SK-N-SH (cell line): ENCODE results near the gene GALE. TPM values are rescaled to one million over a fixed set of nuclear protein-coding genes. Genes with fewer than 3 reads are reported as not detected.

Experiments
- CTCF ChIA-PET: fragments of 300-600, 350-600 bp; formaldehyde crosslinking; extraction: SDS; loops from one replicate; lab custom pipeline; 2021; lab: Yijun Ruan, JAX
- POLR2A ChIA-PET: fragments of 350-600 bp; sonication (Branson Sonifier 250); formaldehyde crosslinking; extraction: SDS; loops from one replicate; lab custom pipeline; 2020; ENCODE audit warnings: antibody characterized with exemption, inconsistent platforms; lab: Yijun Ruan, JAX
- DNase-seq: peaks from one replicate; pipeline ENCODE4 v3.0.0; 2012
- H2AFZ ChIP-seq: fragments of 200-600 bp; sonication (generic); 2 replicates; pipeline ENCODE4 v1.8.1; 2016; ENCODE audit warnings: antibody characterized with exemption, mild to moderate bottlenecking, low read depth
- H3F3A ChIP-seq: fragments of 200-600 bp; sonication (generic); replicated peaks from 2 replicates; pipeline ENCODE3; 2016; ENCODE audit warnings: antibody characterized with exemption, mild to moderate bottlenecking; ENCODE audit not compliant: insufficient read depth
- H3K27ac ChIP-seq, 2 experiments: fragments of 200-500 bp in 1 of 2; fragments of 200-600 bp in 1 of 2; sonication (Bioruptor generic) in 1 of 2; sonication (generic), shearing (Covaris generic) in 1 of 2; 2 replicates each; pipeline versions ENCODE4 v1.5.1 to v1.6.1; 2014 to 2016; ENCODE audit warnings: low read depth in 2 of 2, inconsistent platforms in 1 of 2, low read length in 1 of 2, mild to moderate bottlenecking in 1 of 2, mixed read lengths in 1 of 2
- H3K27me3 ChIP-seq: fragments of 200-600 bp; sonication (generic), shearing (Covaris generic); 2 replicates; pipeline ENCODE4 v1.6.1; 2016; ENCODE audit warnings: mixed run types; ENCODE audit not compliant: insufficient read depth
- H3K36me3 ChIP-seq, 2 experiments: fragments of 200-500 bp in 1 of 2; fragments of 200-600 bp in 1 of 2; sonication (Bioruptor generic) in 1 of 2; sonication (generic) in 1 of 2; replicated peaks in 1 of 2; 2 replicates each; pipeline versions ENCODE3 to v1.5.1; 2014 to 2016; ENCODE audit warnings: low read length in 1 of 2, mild to moderate bottlenecking in 1 of 2; ENCODE audit not compliant: insufficient read depth in 2 of 2, control insufficient read depth in 1 of 2
- H3K4me1 ChIP-seq, 2 experiments: fragments of 200-500 bp in 1 of 2; fragments of 200-600 bp in 1 of 2; sonication (Bioruptor generic) in 1 of 2; sonication (generic), shearing (Covaris generic) in 1 of 2; 2 replicates each; pipeline versions ENCODE4 v1.5.1 to v1.6.1; 2014 to 2016; ENCODE audit warnings: low read depth in 1 of 2, low read length in 1 of 2, mixed run types in 1 of 2; ENCODE audit not compliant: insufficient read depth in 2 of 2, control insufficient read depth in 1 of 2
- H3K4me2 ChIP-seq: fragments of 200-600 bp; sonication (generic), shearing (Covaris generic); 2 replicates; pipeline ENCODE4 v1.6.1; 2017; ENCODE audit warnings: mixed run types
- H3K4me3 ChIP-seq, 2 experiments: fragments of 200-500 bp in 1 of 2; fragments of 200-600 bp in 1 of 2; sonication (Bioruptor generic) in 1 of 2; sonication (generic), shearing (Covaris generic) in 1 of 2; 2 replicates each; pipeline versions ENCODE4 v1.5.1 to v1.8.1; 2014 to 2016; ENCODE audit warnings: low read depth in 2 of 2, inconsistent platforms in 1 of 2, low read length in 1 of 2, mild to moderate bottlenecking in 1 of 2, mixed read lengths in 1 of 2, moderate library complexity in 1 of 2
- H3K79me2 ChIP-seq: fragments of 200-600 bp; sonication (generic); 2 replicates; pipeline ENCODE4 v1.8.1; 2017; ENCODE audit warnings: mild to moderate bottlenecking; ENCODE audit not compliant: insufficient read depth
- H3K9ac ChIP-seq: fragments of 200-600 bp; sonication (generic); 2 replicates; pipeline ENCODE4 v1.6.1; 2017; ENCODE audit warnings: mixed run types
- H3K9me2 ChIP-seq: fragments of 200-600 bp; sonication (generic); 2 replicates; pipeline ENCODE4 v1.6.1; 2017; ENCODE audit warnings: mixed run types
- H3K9me3 ChIP-seq: fragments of 200-600 bp; sonication (generic); 2 replicates; pipeline ENCODE4 v1.6.1; 2017; ENCODE audit warnings: mixed run types, mild to moderate bottlenecking, moderate library complexity
- H4K20me1 ChIP-seq: fragments of 200-600 bp; sonication (generic); 2 replicates; pipeline ENCODE4 v1.6.1; 2017; ENCODE audit warnings: mild to moderate bottlenecking, mixed run types; ENCODE audit not compliant: insufficient read depth
- EP300 ChIP-seq, 2 experiments: IDR thresholded peaks; 2 replicates each; pipeline versions ENCODE4 v1.4.0 to v1.6.1; 2012; ENCODE audit warnings: borderline replicate concordance in 1 of 2, low read depth in 1 of 2, low read length in 1 of 2
- EZH2phosphoT487 ChIP-seq: fragments of 200-600 bp; sonication (generic); IDR thresholded peaks from 2 replicates; pipeline ENCODE4 v1.6.1; 2017; ENCODE audit warnings: low read depth, mixed run types, mild to moderate bottlenecking, antibody characterized with exemption, moderate library complexity, borderline replicate concordance
- FOXM1 ChIP-seq: IDR thresholded peaks from 2 replicates; pipeline ENCODE4 v1.4.0; 2012; ENCODE audit warnings: low read depth, mild to moderate bottlenecking
- MEF2A ChIP-seq: IDR thresholded peaks from 2 replicates; pipeline ENCODE4 v1.4.0; 2012; ENCODE audit warnings: low read depth, borderline replicate concordance
- RAD21 ChIP-seq: IDR thresholded peaks from 2 replicates; pipeline ENCODE4 v1.6.1; 2012; ENCODE audit warnings: mild to moderate bottlenecking, low read length
- RCOR1 ChIP-seq: fragments of 150-350 bp; IDR thresholded peaks from 2 replicates; pipeline ENCODE4 v1.6.1; 2017; ENCODE audit warnings: antibody characterized with exemption, low read length
- RFX5 ChIP-seq: IDR thresholded peaks from 2 replicates; pipeline ENCODE4 v1.6.1; 2012; ENCODE audit warnings: mild to moderate bottlenecking, improper control_type of control experiment, low read length
- SIN3A ChIP-seq: IDR thresholded peaks from 2 replicates; pipeline ENCODE4 v1.6.1; 2012; ENCODE audit warnings: low read depth, mild to moderate bottlenecking, low read length, moderate library complexity, borderline replicate concordance
- SMC3 ChIP-seq: IDR thresholded peaks from 2 replicates; pipeline ENCODE4 v1.6.1; 2012; ENCODE audit warnings: low read depth, low read length, improper control_type of control experiment
- WGBS: methylation state at CpG from one replicate; pipeline ENCODE4 v1.1.6; 2017; ENCODE audit warnings: low lambda C conversion rate; 5-methylcytosine and 5-hydroxymethylcytosine counted together
- polyA plus RNA-seq, 3 experiments: library from polyadenylated mRNA; depleted of rRNA; stranded (reverse); fragments of >200 nt; gene quantifications; 2 replicates each; pipeline ENCODE4 v1.2.3, GENCODE V29; 2012
- TF ChIP-seq, protein P1 (sequence below): fragments of 200-600 bp; sonication (generic); IDR thresholded peaks from 2 replicates; pipeline ENCODE4 v1.6.1; 2017; ENCODE audit warnings: antibody characterized with exemption, mild to moderate bottlenecking, moderate library complexity

Gene GALE
- polyA plus RNA-seq, 1 of the 3 experiments (the other 2 are of a cell fraction), result 71.7 TPM

DNA sequence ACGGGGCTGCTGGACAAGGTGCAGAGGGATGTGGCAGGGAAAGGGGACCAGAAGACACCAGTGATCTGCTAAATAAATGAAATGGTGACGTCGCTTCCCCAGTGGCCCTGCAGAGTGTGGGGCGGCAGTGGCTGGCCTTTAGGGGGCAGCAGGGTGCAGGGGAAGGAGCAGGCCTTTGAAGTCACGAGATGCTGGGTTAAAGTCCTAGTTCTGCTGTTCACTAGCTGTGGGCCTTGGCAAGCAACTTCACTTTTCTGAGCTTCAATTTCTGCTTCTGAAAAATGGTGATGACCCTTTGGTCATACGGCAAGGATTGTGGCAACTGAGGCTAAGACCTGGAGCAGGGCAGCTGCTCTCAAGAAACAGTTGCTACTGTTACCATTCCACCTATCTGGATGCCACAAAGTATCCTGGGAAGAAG is 9.2 kb upstream of the GALE start:
- H2AFZ ChIP-seq, result no peak overlapping the region
- no peaks in the 10 kb centered on the region for H3K27me3 ChIP-seq
- H3K4me2 ChIP-seq, result no peak overlapping the region
- no peaks in the 10 kb centered on the region for H3K4me1 ChIP-seq
- no peak overlapping the region for H3K9ac ChIP-seq
- H3K36me3 ChIP-seq, result peaks cover 0 to 3% of the 10 kb centered on the region in 2 experiments
- POLR2A ChIA-PET, result no interaction called here
- H3K79me2 ChIP-seq, result no peaks in the 10 kb centered on the region
- no peaks in the 10 kb centered on the region for H3F3A ChIP-seq
- WGBS, result 71% methylated on average over 6 of the region's 6 CpGs
- DNase-seq, result peak; percentile 74
- peak overlapping the region in 1 of 2 experiments; percentile 26; a peak in 1 of 4 replicates for H3K4me3 ChIP-seq
- CTCF ChIA-PET, result interaction anchor here (0.6 to 5.0 kb wide), 25 partner anchors 8 to 218 kb away, joined by 3 to 47 read pairs (median 5); partner anchors contain the start of genes FUCA1, GALE, HMGCL and LYPLA2
- TF ChIP-seq RFX5, result no peak
- TF ChIP-seq, protein P1, sequence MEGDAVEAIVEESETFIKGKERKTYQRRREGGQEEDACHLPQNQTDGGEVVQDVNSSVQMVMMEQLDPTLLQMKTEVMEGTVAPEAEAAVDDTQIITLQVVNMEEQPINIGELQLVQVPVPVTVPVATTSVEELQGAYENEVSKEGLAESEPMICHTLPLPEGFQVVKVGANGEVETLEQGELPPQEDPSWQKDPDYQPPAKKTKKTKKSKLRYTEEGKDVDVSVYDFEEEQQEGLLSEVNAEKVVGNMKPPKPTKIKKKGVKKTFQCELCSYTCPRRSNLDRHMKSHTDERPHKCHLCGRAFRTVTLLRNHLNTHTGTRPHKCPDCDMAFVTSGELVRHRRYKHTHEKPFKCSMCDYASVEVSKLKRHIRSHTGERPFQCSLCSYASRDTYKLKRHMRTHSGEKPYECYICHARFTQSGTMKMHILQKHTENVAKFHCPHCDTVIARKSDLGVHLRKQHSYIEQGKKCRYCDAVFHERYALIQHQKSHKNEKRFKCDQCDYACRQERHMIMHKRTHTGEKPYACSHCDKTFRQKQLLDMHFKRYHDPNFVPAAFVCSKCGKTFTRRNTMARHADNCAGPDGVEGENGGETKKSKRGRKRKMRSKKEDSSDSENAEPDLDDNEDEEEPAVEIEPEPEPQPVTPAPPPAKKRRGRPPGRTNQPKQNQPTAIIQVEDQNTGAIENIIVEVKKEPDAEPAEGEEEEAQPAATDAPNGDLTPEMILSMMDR, result peak; percentile 66
- peak; percentile 52; the same call in 1 of the 2 replicates for TF ChIP-seq SMC3
- TF ChIP-seq EP300 (IDR thresholded peaks at IDR 0.05; ENCODE audit: borderline replicate concordance in 1 of 2, low read depth in 1 of 2, low read length in 1 of 2), result no peak
- peak; percentile 73 for TF ChIP-seq RAD21
- no peaks in the 10 kb centered on the region for H4K20me1 ChIP-seq
- no peaks in the 10 kb centered on the region for H3K9me2 ChIP-seq
- no peaks in the 10 kb centered on the region for H3K9me3 ChIP-seq
- no peak overlapping the region for H3K27ac ChIP-seq

DNA sequence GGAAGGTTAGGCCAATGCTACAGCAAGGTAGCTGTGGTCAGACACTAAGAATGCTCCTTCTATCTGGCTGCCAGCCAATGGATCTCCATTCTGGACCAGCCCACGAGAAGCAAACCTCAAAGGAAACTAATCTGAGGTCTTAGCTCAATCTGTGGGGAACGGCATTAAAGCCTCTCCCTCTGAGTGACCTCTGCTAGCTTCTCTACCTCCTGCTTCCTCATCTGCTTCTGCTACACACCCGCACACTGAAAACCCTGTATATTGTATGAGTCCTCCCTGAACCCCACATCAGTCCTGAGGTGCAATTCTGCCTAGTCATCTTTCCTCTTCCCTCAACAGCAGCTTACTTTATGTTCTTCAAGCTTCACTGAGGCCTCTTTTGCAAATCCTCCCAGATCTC is 6.9 kb upstream of the GALE start:
- Histone ChIP-seq H3K27me3 (no peaks in the 10 kb centered on the region), H3K36me3 (no peaks in the 10 kb centered on the region), H4K20me1 (no peaks in the 10 kb centered on the region), H3K9ac (no peak overlapping the region), H3F3A (peaks cover 4% of the 10 kb centered on the region), H2AFZ (no peak overlapping the region), H3K4me1 (peaks cover 0 to 3% of the 10 kb centered on the region in 2 experiments; a peak in 1 of 4 replicates), H3K27ac (no peak overlapping the region), H3K4me2 (no peak overlapping the region), H3K4me3 (no peak overlapping the region), H3K79me2 (no peaks in the 10 kb centered on the region), H3K9me3 (no peaks in the 10 kb centered on the region)
- no peak for DNase-seq
- 92% methylated on average over 3 of the region's 3 CpGs for WGBS
- ChIA-PET CTCF (interaction anchor here (0.5 to 1.4 kb wide), 5 partner anchors 14 to 109 kb away, joined by 3 to 9 read pairs (median 3); partner anchors contain the start of gene HMGCL), POLR2A (no interaction called here)
- TF ChIP-seq EZH2phosphoT487 (no peak), FOXM1 (no peak), SIN3A (no peak), MEF2A (no peak), RCOR1 (no peak)
- TF ChIP-seq, protein P1, result no peak
- TF ChIP-seq, all 33 proteins: peak for 0
- no peaks in the 10 kb centered on the region for H3K9me2 ChIP-seq
